Spleen (tissue), 7 donors: ENCODE data around the gene SNX13.

Source experiments
- POLR2A ChIP-seq, 3 donors: fragments of 450-650 bp; IDR thresholded peaks; one replicate each; pipeline ENCODE4 v1.5.1; 2017; ENCODE audit warnings: antibody characterized with exemption in 3 of 3, mild to moderate bottlenecking in 1 of 3
- POLR2AphosphoS5 ChIP-seq, 3 donors: sonication (generic); formaldehyde crosslinking; IDR thresholded peaks; one replicate each; pipeline ENCODE4 v1.5.1; 2017; ENCODE audit warnings: antibody characterized with exemption in 3 of 3
- TF ChIP-seq, protein P1 (sequence below), 11 experiments: fragments of 200-600 bp in 7 of 11; fragments of 450-650 bp in 4 of 11; sonication (generic) in 4 of 11; IDR thresholded peaks in 8 of 11; conservative IDR thresholded peaks in 3 of 11; 1 replicate in 7 of 11; 2 replicates in 4 of 11; pipeline versions ENCODE4 v1.4.0 to v1.8.0; 2016 to 2021; ENCODE audit warnings: antibody characterized with exemption in 11 of 11, inconsistent platforms in 4 of 11, mild to moderate bottlenecking in 1 of 11
- donor health status: DM: no; HTN: no; CAD: no; lungs with moderate emphysema.
- donor health status: DM: no; HTN: no; CAD: no.
- donor health status: DM: no; HTN: no; CAD: no.

DNA sequence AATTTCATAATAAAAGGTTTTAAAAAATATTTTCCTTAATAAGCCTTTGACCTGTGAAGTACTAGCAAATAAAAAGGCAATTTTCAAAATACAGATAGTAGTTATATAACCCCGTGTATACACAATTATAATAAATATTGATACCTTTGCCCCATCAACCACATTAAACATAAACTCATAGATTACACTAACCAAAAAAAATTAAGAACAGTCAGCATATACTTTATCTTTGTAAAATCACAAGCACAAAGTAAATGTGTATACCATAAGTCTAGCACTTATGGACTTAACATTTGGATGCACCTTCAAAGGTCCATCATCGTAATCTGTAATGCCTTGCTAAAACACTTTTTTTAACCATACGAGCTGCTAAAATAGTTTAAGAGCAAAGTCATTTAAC lies 123.4 kb downstream of the SNX13 start:
- TF ChIP-seq, protein P1, sequence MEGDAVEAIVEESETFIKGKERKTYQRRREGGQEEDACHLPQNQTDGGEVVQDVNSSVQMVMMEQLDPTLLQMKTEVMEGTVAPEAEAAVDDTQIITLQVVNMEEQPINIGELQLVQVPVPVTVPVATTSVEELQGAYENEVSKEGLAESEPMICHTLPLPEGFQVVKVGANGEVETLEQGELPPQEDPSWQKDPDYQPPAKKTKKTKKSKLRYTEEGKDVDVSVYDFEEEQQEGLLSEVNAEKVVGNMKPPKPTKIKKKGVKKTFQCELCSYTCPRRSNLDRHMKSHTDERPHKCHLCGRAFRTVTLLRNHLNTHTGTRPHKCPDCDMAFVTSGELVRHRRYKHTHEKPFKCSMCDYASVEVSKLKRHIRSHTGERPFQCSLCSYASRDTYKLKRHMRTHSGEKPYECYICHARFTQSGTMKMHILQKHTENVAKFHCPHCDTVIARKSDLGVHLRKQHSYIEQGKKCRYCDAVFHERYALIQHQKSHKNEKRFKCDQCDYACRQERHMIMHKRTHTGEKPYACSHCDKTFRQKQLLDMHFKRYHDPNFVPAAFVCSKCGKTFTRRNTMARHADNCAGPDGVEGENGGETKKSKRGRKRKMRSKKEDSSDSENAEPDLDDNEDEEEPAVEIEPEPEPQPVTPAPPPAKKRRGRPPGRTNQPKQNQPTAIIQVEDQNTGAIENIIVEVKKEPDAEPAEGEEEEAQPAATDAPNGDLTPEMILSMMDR (IDR thresholded peaks at IDR 0.05 in 8 of 11, conservative IDR thresholded peaks at IDR 0.05 in 3 of 11), result no peak
- TF ChIP-seq POLR2A (IDR thresholded peaks at IDR 0.05) (no peak), POLR2AphosphoS5 (IDR thresholded peaks at IDR 0.05) (no peak)
